Melanocyte of skin (primary cell): ENCODE results near the gene ZNF614. TPM values are rescaled to one million over a fixed set of nuclear protein-coding genes. Genes with fewer than 3 reads are reported as not detected.

ENCODE experiments used
- total RNA-seq, 2 donors: library from RNA; depleted of rRNA; stranded (reverse); fragments of >200 nt; gene quantifications; 2 replicates each; pipeline ENCODE4 v1.2.3, GENCODE V29; 2012

The ZNF614 gene
- total RNA-seq = 1 to 10 TPM; 7.2 to 8.7 TPM

DNA sequence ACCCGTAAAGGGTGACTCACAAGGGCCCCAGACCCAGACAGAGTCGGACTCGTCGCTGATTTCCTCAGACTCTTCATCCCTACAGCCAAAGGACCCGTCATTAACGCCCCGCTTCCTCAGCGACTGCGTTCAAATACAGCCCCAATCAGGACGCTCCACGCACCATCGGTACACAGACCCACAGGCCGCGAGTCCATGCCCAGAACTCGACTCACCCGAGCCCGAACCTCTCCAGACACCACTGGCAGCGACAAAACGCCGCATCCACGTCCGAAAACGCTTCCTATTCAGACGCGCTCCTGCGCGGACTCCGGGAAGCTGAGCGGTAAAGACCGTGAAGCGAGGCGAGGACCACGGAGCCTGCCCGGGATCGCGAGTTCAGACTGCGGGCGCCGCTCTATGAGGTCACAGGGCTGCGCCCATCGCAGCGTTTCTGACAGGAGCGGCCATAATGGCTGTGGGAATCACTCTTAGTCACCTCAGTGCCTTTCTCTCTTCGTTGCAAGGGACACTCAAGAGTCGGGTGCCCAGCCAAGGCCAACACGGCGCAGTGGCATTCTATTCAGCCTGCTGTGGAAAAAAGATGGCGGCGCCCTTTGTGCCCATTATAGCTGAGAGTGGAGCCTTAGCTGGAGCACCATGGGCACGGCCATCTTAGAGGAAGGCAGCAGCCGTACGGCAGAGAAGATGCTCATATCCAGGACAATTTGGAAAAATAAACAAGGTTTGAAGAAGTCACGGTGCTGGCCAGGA, at the start of gene ZNF614:
Gene ZNF614, minus strand, starts transcription at position 353 of the 753 bp plus-strand sequence. CDS start 2,634 bp downstream, outside the sequence.

DNA sequence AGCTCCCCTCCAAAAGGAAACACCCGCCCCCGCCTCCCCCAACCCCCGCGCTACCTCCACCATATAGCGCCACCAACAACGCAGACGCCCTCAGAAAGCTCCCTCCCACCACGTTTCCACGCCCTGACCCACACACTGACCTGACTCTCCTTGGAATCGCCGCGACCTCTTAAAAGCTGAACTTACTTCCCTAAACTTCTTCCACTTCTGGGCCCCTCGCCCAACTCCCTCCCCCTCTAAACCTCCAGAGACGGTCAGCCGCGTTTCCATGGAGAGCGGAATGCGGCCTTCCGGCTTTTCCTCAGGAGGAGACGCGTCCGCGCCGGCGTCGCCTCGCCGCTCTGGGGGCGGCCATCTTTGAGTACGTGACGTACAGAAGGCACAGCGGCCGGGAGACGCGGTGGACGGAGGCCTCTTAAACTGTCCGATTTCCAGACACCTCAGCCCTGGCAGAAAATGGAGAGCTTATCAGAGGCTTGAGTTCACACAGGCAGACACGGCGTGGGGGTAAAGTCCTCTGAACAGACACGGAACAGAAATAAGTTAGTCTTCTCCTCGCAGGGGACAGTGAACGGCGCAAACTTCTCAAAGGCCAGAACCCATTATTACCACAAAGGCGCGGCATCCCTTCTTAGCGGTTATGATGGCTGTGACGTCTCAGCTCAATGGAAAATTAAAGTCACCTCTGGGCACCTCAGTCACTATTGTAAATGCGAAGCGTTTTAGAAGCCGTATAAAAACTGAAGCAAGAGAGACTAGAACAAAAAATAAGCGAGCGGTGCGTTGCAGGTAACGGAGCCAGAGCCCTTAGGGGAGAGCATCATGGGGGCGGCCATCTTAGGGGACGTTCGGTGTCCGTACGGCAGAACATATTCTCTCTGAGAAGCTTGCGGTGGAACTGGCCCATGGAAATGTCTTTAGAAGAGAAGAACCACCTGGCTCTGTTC, 20.6 kb upstream of the ZNF614 start, which contains the start of gene ZNF432:
Gene ZNF432, minus strand, starts transcription at position 284 of the 947 bp plus-strand sequence. CDS start 1,970 bp downstream, outside the sequence.

DNA sequence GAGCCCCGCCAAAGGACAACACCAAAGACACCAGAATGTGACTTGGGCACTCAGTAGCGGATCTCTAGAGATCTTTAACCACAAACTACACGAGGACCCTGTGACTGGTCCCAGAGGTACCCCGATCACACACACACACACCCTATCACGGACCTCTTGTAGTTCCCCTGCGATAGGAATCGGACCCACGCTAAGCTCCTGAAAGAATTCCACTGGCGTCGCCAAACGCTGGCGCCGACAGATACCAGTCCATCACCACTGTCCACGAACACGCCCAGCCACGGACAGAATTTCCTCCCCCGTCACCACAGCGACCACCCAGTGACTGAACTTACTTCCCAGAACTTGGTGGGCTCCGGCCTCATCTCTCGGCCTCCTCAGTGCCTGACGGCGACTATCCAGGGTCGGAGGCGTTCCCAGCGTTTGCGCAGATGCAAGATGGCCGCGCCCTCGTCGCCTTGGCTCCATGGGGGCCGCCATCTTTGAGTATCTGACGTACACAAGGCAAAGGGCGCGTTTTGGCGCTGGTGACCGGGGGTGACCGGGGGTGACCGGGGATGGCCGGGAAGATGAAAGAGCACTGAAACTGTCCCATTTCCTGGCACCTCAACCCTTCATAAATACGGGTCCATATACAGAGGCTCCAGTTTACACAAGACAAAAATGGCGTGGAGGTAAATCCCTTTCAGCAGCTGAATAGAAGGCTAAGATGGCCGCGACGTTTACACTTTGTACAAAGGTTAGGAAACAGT, 20.2 kb downstream of the ZNF614 start, which contains the start of gene ZNF615:
Gene ZNF615, minus strand, starts transcription at position 406 of the 752 bp plus-strand sequence. CDS start 4,500 bp downstream, outside the sequence.

GRCh38 chr19:51986309-51987291, 41.6 kb downstream of the ZNF614 start, which contains the start of gene ZNF350:
TSS of gene ZNF350 (minus strand) at chr19:51986840. CDS start at chr19:51974360, 12,480 bp downstream.

Other genes starting within 250 kb of the ZNF614 start
- gene FPR3, start 233.2 kb downstream of the ZNF614 start, total RNA-seq = not detected
- 1 to 10 TPM; 3.0 to 4.1 TPM for gene ZNF577, start 140.4 kb downstream of the ZNF614 start, total RNA-seq
- 10 to 100 TPM in 1 of 2 donors, 1 to 10 TPM in 1; 8.3 to 11.4 TPM for gene ZNF649, start 123.4 kb downstream of the ZNF614 start, total RNA-seq
- 1 to 10 TPM; 4.5 to 7.3 TPM for gene ZNF613, start 100.9 kb downstream of the ZNF614 start, total RNA-seq
- 1 to 10 TPM; 6.0 to 8.3 TPM for gene ZNF350, start 41.5 kb downstream of the ZNF614 start, total RNA-seq
- gene ZNF615, start 20.2 kb downstream of the ZNF614 start, total RNA-seq = 1 to 10 TPM; 5.2 to 7.3 TPM
- gene ZNF432, start 20.5 kb upstream of the ZNF614 start, total RNA-seq = 1 to 10 TPM; 4.0 to 6.5 TPM
- gene ZNF841, start 67.4 kb upstream of the ZNF614 start, total RNA-seq = 10 to 100 TPM; 12.3 to 12.7 TPM
- gene ZNF616, start 111.6 kb upstream of the ZNF614 start, total RNA-seq = 1 to 10 TPM; 7.9 to 9.0 TPM
- 1 to 10 TPM; 3.3 to 3.8 TPM for gene ZNF836, start 143.2 kb upstream of the ZNF614 start, total RNA-seq
- gene PPP2R1A, start 161.7 kb upstream of the ZNF614 start, total RNA-seq = 100 to 1,000 TPM; 128 to 137 TPM
- gene ZNF766, start 241.2 kb upstream of the ZNF614 start, total RNA-seq = 1 to 10 TPM; 7.2 to 8.0 TPM